Activated CD4-positive, CD25-positive, alpha-beta regulatory T cell (primary cell): ENCODE measurements around the gene DXO.
A peak's percentile ranks its signal among the peaks of the same experiment; 100 is the strongest.
"Not testable (repeated sequence)": the region's sequence is repeated elsewhere in the genome, so short reads cannot be mapped to it uniquely, and the experiment has no call there.

ENCODE experiments used
- DNase-seq, 4 experiments: peaks; one replicate each; lab custom pipeline; 2025; lab: John Stamatoyannopoulos, UW

The DXO gene

GRCh38 chr6:31958741-31959739 is 12.9 kb downstream of the DXO start, which contains the start of the genes NELFE and SKIC2:
Gene NELFE (minus strand): TSS chr6:31958971. CDS start chr6:31958446, 525 bp downstream.
Gene SKIC2 (plus strand): TSS chr6:31959175. CDS start chr6:31959193, 18 bp downstream.
- DNase-seq, result peak; percentile 97 to 98 (median 98)

GRCh38 chr6:31958412-31958740 is 13.6 kb downstream of the DXO start:
- no peak for DNase-seq

DNA sequence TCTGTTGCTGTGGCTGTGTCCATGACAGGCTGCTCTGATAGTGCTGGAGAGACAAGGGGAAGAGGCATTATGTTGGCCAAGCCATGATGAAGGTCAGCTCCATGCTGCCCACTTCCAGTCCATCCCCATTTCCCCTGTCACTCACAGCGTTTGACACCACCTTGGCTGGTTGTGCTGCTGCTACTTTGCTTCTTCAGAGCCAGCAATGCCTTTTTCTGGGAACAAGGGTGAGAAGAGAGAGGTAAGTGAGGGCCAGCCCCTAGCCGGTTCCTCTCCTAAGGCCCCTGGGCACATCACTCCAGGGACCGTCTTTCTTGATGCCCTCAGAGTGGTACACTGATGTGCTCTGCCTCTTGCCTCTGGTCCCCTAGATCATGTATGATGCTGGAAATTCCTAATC is 15.1 kb downstream of the DXO start:
- no peak for DNase-seq

- no peak for DNase-seq
Measured at GRCh38 chr6:31954511-31954910, 17.4 kb downstream of the DXO start.

GRCh38 chr6:31952890-31953289 is 19.0 kb downstream of the DXO start:
- no peak for DNase-seq

DNA sequence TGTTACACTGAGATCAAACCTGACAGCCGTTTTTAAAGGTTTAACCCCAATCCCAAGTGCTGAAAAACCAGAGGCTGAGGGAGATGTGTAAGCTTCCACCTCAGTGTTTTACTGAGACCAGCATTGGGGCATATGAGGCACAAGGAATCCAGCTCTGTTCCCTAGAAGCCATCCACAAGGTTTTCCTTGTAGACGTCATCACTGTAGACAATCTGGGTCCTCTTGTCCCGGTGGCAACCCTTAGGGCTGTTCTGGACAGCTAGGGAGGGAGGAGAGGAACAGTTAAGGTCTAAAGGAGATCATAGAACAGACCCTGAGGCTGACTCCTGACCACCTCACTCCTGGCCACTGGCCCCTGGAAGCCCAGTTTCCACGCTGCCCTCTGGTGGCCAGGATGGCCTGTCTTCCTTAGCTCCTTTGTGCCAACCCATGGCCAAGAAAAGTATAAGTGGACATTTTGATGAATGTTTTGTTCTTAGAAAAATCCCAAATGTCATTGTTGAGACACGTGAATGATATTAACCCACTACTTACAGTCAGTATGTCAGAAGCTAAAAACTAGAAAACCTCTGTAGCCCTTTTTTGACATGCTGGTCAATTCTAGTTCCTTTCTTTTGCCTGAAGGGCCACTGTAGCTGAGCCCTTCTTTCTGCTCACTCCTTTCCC is 19.7 kb downstream of the DXO start:
- DNase-seq, result peak in 2 of 4 experiments; percentile 12 to 13

GRCh38 chr6:31949926-31950548 is 21.9 kb downstream of the DXO start:
- no peak for DNase-seq

- no peak for DNase-seq
Measured at GRCh38 chr6:31948753-31949413, 23.1 kb downstream of the DXO start.

- DNase-seq, result no peak
Measured at GRCh38 chr6:31948306-31948705, 23.6 kb downstream of the DXO start.

GRCh38 chr6:31947864-31948263 is 24.1 kb downstream of the DXO start:
- DNase-seq, result no peak

DNA sequence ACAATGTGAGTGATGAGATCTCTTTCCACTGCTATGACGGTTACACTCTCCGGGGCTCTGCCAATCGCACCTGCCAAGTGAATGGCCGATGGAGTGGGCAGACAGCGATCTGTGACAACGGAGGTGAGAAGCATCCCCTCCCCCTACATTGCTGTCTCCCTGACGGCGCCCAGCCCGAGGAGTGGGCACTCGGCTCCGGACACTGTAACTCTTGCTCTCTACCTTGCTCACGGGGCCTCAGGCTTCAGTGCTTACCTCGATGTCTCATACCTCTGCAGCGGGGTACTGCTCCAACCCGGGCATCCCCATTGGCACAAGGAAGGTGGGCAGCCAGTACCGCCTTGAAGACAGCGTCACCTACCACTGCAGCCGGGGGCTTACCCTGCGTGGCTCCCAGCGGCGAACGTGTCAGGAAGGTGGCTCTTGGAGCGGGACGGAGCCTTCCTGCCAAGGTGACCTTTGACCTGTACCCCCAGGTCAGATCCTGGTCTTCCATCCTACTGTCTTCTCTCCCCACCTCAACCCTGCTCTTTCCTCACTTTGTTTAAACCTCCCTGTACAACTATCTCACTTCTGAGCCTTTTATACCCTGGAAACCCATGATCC is 24.8 kb downstream of the DXO start:
- DNase-seq, result no peak

- no peak for DNase-seq
Measured at GRCh38 chr6:31946370-31946885, 25.5 kb downstream of the DXO start.

- DNase-seq, result no peak
Measured at GRCh38 chr6:31945507-31946369, 26.2 kb downstream of the DXO start, which contains the start of gene CFB. Gene CFB (plus strand): TSS chr6:31946095. CDS start chr6:31946222, 127 bp downstream.

- DNase-seq, result no peak
Measured at GRCh38 chr6:31945154-31945506, 26.8 kb downstream of the DXO start.

DNA sequence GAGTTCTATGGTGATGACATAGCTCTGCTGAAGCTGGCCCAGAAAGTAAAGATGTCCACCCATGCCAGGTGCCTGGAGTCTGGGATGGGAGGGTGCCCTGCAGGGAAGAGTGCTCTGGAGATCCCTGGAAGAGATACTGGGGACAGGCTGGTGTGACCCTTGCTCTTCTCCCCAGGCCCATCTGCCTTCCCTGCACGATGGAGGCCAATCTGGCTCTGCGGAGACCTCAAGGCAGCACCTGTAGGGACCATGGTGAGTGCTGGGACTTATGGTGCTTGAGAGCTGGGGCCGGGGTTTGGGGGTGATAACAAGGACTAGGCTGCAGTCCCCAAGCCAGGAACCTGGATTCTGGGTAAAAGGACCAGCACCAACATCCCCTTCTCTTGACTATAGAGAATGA is 28.2 kb downstream of the DXO start:
- no peak for DNase-seq

GRCh38 chr6:31940256-31940664 is 31.7 kb downstream of the DXO start:
- no peak for DNase-seq

GRCh38 chr6:31935823-31936222 is 36.1 kb downstream of the DXO start:
- DNase-seq, result no peak

DNA sequence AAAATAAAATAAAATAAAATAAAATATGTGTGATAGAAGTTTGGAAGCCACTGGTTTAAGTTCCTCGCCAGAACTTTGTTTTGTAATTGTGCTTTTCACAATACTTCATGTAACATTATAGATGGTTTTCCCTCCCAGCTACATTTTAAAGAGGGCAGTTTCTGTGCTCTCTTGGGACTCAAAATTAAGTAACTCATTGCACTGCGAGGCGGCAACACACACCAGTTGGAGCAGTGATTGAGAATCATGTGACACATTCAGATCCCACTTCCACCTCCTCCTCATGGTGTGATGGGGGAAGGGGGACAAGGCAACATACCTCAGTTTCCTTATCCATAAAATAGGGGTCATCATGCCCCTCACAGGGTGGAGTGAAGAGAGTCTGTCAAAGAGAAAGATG is 36.9 kb downstream of the DXO start:
- no peak for DNase-seq

GRCh38 chr6:31933537-31933936 is 38.4 kb downstream of the DXO start:
- DNase-seq, result no peak

DNA sequence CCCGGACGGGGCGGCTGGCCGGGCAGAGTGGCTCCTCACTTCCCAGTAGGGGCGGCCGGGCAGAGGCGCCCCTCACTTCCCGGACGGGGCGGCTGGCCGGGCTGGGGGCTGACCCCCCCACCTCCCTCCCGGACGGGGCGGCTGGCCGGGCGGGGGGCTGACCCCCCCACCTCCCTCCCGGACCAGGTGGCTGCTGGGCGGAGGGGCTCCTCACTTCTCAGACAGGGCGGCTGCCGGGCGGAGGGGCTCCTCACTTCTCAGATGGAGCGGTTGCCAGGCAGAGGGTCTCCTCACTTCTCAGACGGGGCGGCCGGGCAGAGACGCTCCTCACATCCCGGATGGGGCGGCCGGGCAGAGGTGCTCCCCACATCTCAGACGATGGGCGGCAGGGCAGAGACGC is 39.8 kb downstream of the DXO start:
- not testable (repeated sequence) for DNase-seq
